ENCODE data around the gene DIPK1B.

DIPK1B gene

DNA sequence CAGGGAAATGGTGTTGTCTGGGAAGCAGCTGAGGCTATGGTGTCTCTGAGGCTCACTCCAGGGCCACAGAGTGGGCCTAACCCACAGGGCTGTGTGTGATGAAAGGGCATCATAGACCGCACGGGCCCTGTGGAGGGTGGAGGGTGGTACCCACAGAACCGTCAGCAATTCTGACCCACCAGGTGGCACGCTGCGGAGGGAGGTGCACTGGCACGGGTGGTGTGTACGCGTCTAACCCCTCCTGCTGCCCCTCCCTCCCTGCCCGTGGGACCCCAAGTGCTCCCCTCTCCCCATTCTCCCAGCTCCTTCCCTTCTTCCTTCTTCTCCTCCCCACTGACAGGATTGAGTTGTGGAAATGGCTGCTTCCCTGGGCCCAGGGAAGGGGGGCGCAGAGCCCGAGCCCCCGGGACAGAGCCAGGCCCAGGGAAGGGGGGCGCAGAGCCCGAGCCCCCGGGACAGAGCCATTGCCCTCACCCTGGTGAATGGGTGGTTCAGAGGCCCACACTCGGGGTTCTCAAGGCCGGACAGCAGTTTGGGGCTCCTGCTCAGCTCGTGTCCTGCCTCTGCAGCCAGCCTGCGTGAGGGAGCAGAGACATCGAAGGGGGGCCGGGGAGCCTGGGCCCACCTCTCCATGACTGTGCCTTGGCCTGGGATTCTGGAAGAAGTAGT is 23.6 kb downstream of the DIPK1B start:
- no peak for DNase-seq (ENCODE audit: low spot score)
- no peaks in the 10 kb centered on the region for H3K9me3 ChIP-seq (ENCODE audit: severe bottlenecking)
- no peak for ATAC-seq (ENCODE audit: low read depth)
- no peaks in the 10 kb centered on the region for H3K36me3 ChIP-seq (ENCODE audit: low read depth)
- H3K4me1 ChIP-seq (ENCODE audit: insufficient read depth, poor library complexity, severe bottlenecking) = no peaks in the 10 kb centered on the region
- TF ChIP-seq, protein P1, sequence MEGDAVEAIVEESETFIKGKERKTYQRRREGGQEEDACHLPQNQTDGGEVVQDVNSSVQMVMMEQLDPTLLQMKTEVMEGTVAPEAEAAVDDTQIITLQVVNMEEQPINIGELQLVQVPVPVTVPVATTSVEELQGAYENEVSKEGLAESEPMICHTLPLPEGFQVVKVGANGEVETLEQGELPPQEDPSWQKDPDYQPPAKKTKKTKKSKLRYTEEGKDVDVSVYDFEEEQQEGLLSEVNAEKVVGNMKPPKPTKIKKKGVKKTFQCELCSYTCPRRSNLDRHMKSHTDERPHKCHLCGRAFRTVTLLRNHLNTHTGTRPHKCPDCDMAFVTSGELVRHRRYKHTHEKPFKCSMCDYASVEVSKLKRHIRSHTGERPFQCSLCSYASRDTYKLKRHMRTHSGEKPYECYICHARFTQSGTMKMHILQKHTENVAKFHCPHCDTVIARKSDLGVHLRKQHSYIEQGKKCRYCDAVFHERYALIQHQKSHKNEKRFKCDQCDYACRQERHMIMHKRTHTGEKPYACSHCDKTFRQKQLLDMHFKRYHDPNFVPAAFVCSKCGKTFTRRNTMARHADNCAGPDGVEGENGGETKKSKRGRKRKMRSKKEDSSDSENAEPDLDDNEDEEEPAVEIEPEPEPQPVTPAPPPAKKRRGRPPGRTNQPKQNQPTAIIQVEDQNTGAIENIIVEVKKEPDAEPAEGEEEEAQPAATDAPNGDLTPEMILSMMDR (IDR thresholded peaks at IDR 0.05; ENCODE audit: poor library complexity, severe bottlenecking) = no peak
- H3K27ac ChIP-seq (ENCODE audit: poor library complexity, severe bottlenecking) = no peak overlapping the region
- peaks cover 22% of the 10 kb centered on the region for H3K27me3 ChIP-seq (ENCODE audit: insufficient read depth, poor library complexity, severe bottlenecking)
- no peak overlapping the region for H3K4me3 ChIP-seq (ENCODE audit: severe bottlenecking)

DNA sequence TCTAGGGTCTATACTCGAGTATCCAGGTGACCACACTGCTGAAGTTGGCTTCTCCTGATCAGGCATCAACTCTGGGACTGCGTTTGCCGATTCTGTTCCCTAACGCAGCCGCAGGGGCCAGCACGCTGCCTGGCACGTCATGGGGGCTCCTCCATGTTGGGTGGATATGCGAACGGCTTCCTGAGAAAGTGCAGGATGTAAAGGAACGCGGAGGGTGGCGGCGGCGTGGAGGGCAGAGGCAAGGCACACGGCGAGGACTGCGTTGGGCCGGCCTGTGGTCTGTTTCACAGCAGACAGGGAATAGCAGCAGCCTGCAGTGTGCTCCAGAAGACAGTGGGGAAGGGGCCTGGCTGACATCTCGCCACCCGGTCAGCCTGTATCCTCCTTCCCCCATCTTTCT is 26.6 kb downstream of the DIPK1B start:
- DNase-seq (ENCODE audit: low spot score) (no peak), ATAC-seq (ENCODE audit: low read depth) (no peak)
- H3K36me3 ChIP-seq (ENCODE audit: low read depth) = no peaks in the 10 kb centered on the region
- no peaks in the 10 kb centered on the region for H3K9me3 ChIP-seq (ENCODE audit: severe bottlenecking)
- no peak overlapping the region for H3K4me3 ChIP-seq (ENCODE audit: severe bottlenecking)
- no peak overlapping the region for H3K27ac ChIP-seq (ENCODE audit: poor library complexity, severe bottlenecking)
- TF ChIP-seq, protein P1 (IDR thresholded peaks at IDR 0.05; ENCODE audit: poor library complexity, severe bottlenecking) = no peak
- peaks cover 52% of the 10 kb centered on the region for H3K27me3 ChIP-seq (ENCODE audit: insufficient read depth, poor library complexity, severe bottlenecking)
- no peaks in the 10 kb centered on the region for H3K4me1 ChIP-seq (ENCODE audit: insufficient read depth, poor library complexity, severe bottlenecking)

DNA sequence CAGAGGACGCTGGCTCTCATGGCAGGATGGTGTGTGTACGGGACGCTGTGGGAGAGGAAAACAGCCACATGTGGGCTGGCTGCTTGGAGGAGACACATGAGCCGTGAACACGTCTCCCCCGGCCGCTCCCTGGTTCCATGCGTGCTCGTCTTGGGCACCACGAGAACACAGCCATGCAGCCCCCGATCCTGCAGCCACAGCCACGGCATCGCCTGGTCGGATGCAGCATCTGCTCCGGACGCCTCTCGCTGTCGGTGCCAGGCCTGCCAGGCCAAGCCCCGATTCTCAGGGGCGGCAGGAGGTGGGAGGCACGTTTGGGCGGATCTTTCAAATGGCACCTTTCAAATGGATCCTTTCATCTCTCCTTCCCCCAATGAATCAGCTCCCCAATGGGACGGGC is 27.1 kb downstream of the DIPK1B start:
- Histone ChIP-seq H3K27me3 (ENCODE audit: insufficient read depth, poor library complexity, severe bottlenecking) (peaks cover 55% of the 10 kb centered on the region), H3K4me3 (ENCODE audit: severe bottlenecking) (no peak overlapping the region), H3K9me3 (ENCODE audit: severe bottlenecking) (no peaks in the 10 kb centered on the region), H3K4me1 (ENCODE audit: insufficient read depth, poor library complexity, severe bottlenecking) (no peaks in the 10 kb centered on the region), H3K36me3 (ENCODE audit: low read depth) (no peaks in the 10 kb centered on the region), H3K27ac (ENCODE audit: poor library complexity, severe bottlenecking) (no peak overlapping the region)
- TF ChIP-seq, protein P1 (IDR thresholded peaks at IDR 0.05; ENCODE audit: poor library complexity, severe bottlenecking) = no peak
- DNase-seq (ENCODE audit: low spot score) (no peak), ATAC-seq (ENCODE audit: low read depth) (no peak)

DNA sequence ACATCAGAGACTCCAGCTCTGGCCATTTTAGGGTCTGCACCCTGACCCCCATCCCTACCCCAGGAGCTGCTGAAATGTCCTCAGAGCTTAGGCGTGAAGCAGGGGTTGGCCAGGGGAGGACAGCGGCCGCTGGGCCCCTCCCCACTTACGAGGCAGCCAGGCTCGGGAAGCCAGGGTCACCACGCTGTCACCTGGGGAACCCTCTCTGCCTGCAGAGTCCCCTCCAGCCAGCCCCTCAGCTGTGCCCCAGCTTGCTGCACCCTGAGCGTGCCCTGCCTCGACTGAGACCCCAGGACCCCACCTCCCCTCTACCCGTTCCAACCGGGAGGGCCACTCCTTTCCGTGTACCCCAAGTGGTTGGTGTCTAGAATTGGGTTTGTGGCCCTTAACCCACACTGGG is 27.7 kb downstream of the DIPK1B start:
- ATAC-seq (ENCODE audit: low read depth) (no peak), DNase-seq (ENCODE audit: low spot score) (no peak)
- TF ChIP-seq, protein P1 (IDR thresholded peaks at IDR 0.05; ENCODE audit: poor library complexity, severe bottlenecking) = no peak
- no peaks in the 10 kb centered on the region for H3K4me1 ChIP-seq (ENCODE audit: insufficient read depth, poor library complexity, severe bottlenecking)
- no peaks in the 10 kb centered on the region for H3K36me3 ChIP-seq (ENCODE audit: low read depth)
- H3K27ac ChIP-seq (ENCODE audit: poor library complexity, severe bottlenecking) = no peak overlapping the region
- H3K4me3 ChIP-seq (ENCODE audit: severe bottlenecking) = no peak overlapping the region
- no peaks in the 10 kb centered on the region for H3K9me3 ChIP-seq (ENCODE audit: severe bottlenecking)
- peaks cover 55% of the 10 kb centered on the region for H3K27me3 ChIP-seq (ENCODE audit: insufficient read depth, poor library complexity, severe bottlenecking)

DNA sequence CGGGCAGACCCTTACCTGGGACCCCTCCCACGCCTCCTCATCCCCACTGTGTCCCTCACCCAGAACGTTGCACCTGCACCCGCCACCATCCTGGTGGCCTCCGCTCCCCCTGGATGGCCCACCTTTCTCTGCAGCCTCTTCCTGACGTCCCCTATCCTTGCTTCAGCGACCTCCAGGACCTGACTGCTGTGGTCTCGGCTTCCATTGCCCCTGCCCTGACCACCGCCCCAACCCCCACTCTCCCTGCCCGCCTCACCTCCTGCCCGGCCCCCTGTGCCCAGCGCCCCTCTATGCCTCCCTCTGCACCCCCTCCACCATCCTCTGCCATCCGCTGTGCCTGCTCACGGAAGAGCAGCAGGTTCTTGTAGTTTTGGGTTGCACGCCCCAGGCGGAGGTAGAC is 28.1 kb downstream of the DIPK1B start:
- H3K4me1 ChIP-seq (ENCODE audit: insufficient read depth, poor library complexity, severe bottlenecking) = no peaks in the 10 kb centered on the region
- H3K4me3 ChIP-seq (ENCODE audit: severe bottlenecking) = no peak overlapping the region
- no peaks in the 10 kb centered on the region for H3K36me3 ChIP-seq (ENCODE audit: low read depth)
- no peak for DNase-seq (ENCODE audit: low spot score)
- peaks cover 55% of the 10 kb centered on the region for H3K27me3 ChIP-seq (ENCODE audit: insufficient read depth, poor library complexity, severe bottlenecking)
- no peak for ATAC-seq (ENCODE audit: low read depth)
- no peaks in the 10 kb centered on the region for H3K9me3 ChIP-seq (ENCODE audit: severe bottlenecking)
- H3K27ac ChIP-seq (ENCODE audit: poor library complexity, severe bottlenecking) = no peak overlapping the region
- TF ChIP-seq, protein P1 (IDR thresholded peaks at IDR 0.05; ENCODE audit: poor library complexity, severe bottlenecking) = no peak

Measured in RWPE2 (cell line).